GM12875 (cell line): Measurements from ENCODE around the gene WASF3.
"Not testable (repeated sequence)": the region's sequence is repeated elsewhere in the genome, so short reads cannot be mapped to it uniquely, and the experiment has no call there.

ENCODE experiments used
- H3K4me3 ChIP-seq: one replicate; pipeline ENCODE4 v1.5.1; 2011; ENCODE audit warnings: low read depth, low read length, control low read depth
- CTCF ChIP-seq: IDR thresholded peaks from 2 replicates; pipeline ENCODE4 v1.5.1; 2011; ENCODE audit warnings: low read depth, mild to moderate bottlenecking, control low read depth, inconsistent platforms, low read length, moderate library complexity, borderline replicate concordance; ENCODE audit not compliant: insufficient read depth

Gene WASF3

GRCh38 chr13:26621731-26622401, 64.4 kb downstream of the WASF3 start:
- no peak overlapping the region for H3K4me3 ChIP-seq

GRCh38 chr13:26623125-26623524, 65.6 kb downstream of the WASF3 start:
- TF ChIP-seq CTCF, result no peak
- H3K4me3 ChIP-seq, result no peak overlapping the region

More at GRCh38 chr13:26621731-26622401, 64.4 kb downstream of the WASF3 start:
- no peak for TF ChIP-seq CTCF

GRCh38 chr13:26624572-26624971, 67.1 kb downstream of the WASF3 start:
- no peak for TF ChIP-seq CTCF
- H3K4me3 ChIP-seq, result no peak overlapping the region

GRCh38 chr13:26626271-26626670, 68.8 kb downstream of the WASF3 start:
- no peak for TF ChIP-seq CTCF
- no peak overlapping the region for H3K4me3 ChIP-seq

GRCh38 chr13:26628706-26629105, 71.2 kb downstream of the WASF3 start:
- H3K4me3 ChIP-seq, result no peak overlapping the region
- TF ChIP-seq CTCF, result 0 out of 2 replicates have a peak, but pooled peaks have one; percentile 15

GRCh38 chr13:26629260-26629825, 71.9 kb downstream of the WASF3 start:
- TF ChIP-seq CTCF, result no peak
- no peak overlapping the region for H3K4me3 ChIP-seq

GRCh38 chr13:26635634-26636033, 78.2 kb downstream of the WASF3 start:
- H3K4me3 ChIP-seq, result not testable (repeated sequence)

GRCh38 chr13:26636073-26636472, 78.6 kb downstream of the WASF3 start:
- H3K4me3 ChIP-seq, result not testable (repeated sequence)
